Muscle layer of duodenum (tissue), 2 donors: ENCODE data around the gene RNF166.
A peak's percentile ranks its signal among the peaks of the same experiment; 100 is the strongest.

Source experiments
- H3K27ac ChIP-seq: one replicate; pipeline ENCODE4 v1.7.0; 2013; ENCODE audit warnings: mild to moderate bottlenecking, low read length
- H3K27me3 ChIP-seq: one replicate; pipeline ENCODE4 v1.7.0; 2013; ENCODE audit warnings: low read depth, mild to moderate bottlenecking, control low read depth, low read length
- H3K36me3 ChIP-seq, 2 donors: one replicate each; pipeline ENCODE4 v1.7.0; 2013; ENCODE audit warnings: low read length in 2 of 2, control low read depth in 1 of 2, mild to moderate bottlenecking in 1 of 2; ENCODE audit not compliant: insufficient read depth in 2 of 2, control insufficient read depth in 1 of 2
- H3K4me1 ChIP-seq, 2 donors: one replicate each; pipeline ENCODE4 v1.7.0; 2013; ENCODE audit warnings: low read length in 2 of 2, mild to moderate bottlenecking in 2 of 2, control low read depth in 1 of 2, moderate library complexity in 1 of 2; ENCODE audit not compliant: insufficient read depth in 2 of 2, control insufficient read depth in 1 of 2
- H3K4me3 ChIP-seq, 2 donors: one replicate each; pipeline ENCODE4 v1.7.0; 2013; ENCODE audit warnings: low read length in 2 of 2, low read depth in 1 of 2, mild to moderate bottlenecking in 1 of 2
- H3K9me3 ChIP-seq, 2 donors: one replicate each; pipeline ENCODE4 v1.7.0; 2013; ENCODE audit warnings: low read length in 2 of 2, control low read depth in 1 of 2, mild to moderate bottlenecking in 1 of 2; ENCODE audit not compliant: control insufficient read depth in 1 of 2
- donor health status: healthy.

Gene RNF166

DNA sequence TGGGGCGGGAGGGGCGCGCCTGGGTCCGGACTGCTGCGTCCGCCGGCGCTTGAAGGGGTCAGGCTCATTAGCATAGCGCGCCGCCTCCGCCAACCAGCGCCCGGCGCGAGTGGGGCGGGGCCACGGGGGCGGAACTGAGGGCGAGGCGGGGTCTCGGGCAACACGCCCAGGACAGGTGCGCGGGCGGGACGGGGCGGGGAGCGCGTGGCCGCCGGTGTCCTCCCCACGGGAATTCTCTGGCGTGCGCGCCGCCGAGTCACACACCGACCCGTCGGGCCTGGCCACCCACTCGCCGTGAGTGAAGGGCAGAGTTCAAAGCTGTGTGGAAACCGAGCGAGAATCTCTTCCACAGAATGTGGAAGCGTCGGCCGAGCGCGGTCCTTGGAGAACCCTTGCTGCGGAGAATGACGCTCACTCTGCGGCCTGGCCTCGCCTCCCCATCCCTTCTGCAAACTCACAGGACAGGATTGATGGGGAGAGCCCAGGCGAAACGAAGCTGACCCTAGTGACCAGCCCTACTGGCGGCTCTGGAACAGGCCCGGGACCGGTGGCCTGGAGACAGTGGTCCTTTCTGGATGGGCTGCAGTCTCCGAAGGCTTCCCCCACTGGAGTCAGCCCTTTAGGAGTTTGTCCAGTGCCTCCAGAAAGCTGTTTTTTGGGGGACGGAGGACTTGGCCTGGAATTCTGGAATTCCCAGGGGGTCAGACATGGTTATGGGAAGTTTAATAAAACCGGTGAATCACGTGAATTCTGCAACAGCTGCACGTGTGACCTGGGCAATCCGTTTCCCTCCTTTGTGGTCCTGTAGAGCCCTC is 19.6 kb downstream of the RNF166 start, which contains the start of gene SNAI3:
Gene SNAI3, minus strand, starts transcription at position 69 of the 815 bp plus-strand sequence. CDS start 101 bp downstream, outside the sequence.
- Histone ChIP-seq H3K36me3 (no peaks in the 10 kb centered on the region), H3K4me1 (peaks cover 0 to 29% of the 10 kb centered on the region in 2 donors), H3K27me3 (peaks cover 42% of the 10 kb centered on the region), H3K9me3 (no peaks in the 10 kb centered on the region), H3K27ac (no peak within 1 kb of the TSS), H3K4me3 (peak within 1 kb of the TSS; percentile 44 to 66)

- Histone ChIP-seq H3K4me3 (peak overlapping the region; percentile 44 to 66), H3K9me3 (no peaks in the 10 kb centered on the region), H3K36me3 (no peaks in the 10 kb centered on the region), H3K4me1 (peaks cover 0 to 27% of the 10 kb centered on the region in 2 donors), H3K27me3 (peaks cover 46% of the 10 kb centered on the region), H3K27ac (no peak overlapping the region)
These were observed 20.2 kb downstream of the RNF166 start for GRCh38 chr16:88686062-88686438.

DNA sequence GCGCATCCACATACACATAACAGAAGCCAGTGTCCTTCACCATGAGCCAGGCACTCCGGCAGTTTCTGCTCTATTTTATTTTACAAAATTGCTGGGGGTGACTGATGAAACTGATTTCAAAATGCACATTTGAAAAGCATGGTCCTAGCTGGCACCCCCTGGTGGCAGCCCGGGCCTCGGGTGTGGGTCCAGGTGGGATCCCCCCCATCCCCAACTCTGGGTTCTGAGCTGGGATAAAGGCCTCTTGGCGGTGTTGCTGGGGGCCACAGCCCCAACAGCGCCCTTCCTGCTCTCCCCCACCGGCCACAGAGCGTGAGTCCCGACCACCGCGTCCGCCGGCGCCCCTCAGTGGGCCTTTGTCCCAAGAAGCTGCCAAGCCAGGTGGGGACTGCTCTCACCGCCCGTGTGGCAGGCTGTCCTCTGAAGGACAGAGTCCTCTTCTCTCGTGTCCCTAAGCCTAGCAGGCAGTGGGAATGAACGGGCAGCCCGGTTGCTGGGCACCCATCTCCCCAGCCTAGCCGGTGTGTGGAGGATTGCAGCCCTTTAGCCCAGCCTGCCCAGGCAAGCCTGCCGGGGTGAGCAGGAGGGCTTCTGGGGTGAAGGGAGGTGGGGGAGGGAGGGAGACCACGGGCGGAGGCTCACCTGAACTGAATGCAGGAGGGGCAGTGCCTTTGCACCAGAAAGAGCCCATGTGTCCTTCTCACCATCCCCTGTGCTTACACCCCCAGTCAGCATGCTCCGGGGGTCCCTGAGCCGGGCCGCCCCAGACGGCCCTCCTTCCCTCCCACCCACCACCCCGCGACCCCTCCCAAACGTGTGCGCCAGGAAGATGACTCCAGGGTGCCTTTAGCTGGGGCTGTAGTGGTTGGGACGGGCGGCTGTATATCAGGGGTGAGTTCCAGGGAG is 20.8 kb downstream of the RNF166 start:
- Histone ChIP-seq H3K27ac (no peak overlapping the region), H3K4me3 (peak overlapping the region; percentile 44 to 66), H3K27me3 (peaks cover 40% of the 10 kb centered on the region), H3K36me3 (no peaks in the 10 kb centered on the region), H3K9me3 (no peaks in the 10 kb centered on the region), H3K4me1 (peaks cover 0 to 27% of the 10 kb centered on the region in 2 donors)

- no peaks in the 10 kb centered on the region for H3K36me3 ChIP-seq
- no peak overlapping the region for H3K4me3 ChIP-seq
- H3K4me1 ChIP-seq, result peaks cover 0 to 27% of the 10 kb centered on the region in 2 donors
- no peaks in the 10 kb centered on the region for H3K9me3 ChIP-seq
- H3K27me3 ChIP-seq, result peaks cover 39% of the 10 kb centered on the region
- no peak overlapping the region for H3K27ac ChIP-seq
These were observed 21.5 kb downstream of the RNF166 start for GRCh38 chr16:88684569-88685155.

DNA sequence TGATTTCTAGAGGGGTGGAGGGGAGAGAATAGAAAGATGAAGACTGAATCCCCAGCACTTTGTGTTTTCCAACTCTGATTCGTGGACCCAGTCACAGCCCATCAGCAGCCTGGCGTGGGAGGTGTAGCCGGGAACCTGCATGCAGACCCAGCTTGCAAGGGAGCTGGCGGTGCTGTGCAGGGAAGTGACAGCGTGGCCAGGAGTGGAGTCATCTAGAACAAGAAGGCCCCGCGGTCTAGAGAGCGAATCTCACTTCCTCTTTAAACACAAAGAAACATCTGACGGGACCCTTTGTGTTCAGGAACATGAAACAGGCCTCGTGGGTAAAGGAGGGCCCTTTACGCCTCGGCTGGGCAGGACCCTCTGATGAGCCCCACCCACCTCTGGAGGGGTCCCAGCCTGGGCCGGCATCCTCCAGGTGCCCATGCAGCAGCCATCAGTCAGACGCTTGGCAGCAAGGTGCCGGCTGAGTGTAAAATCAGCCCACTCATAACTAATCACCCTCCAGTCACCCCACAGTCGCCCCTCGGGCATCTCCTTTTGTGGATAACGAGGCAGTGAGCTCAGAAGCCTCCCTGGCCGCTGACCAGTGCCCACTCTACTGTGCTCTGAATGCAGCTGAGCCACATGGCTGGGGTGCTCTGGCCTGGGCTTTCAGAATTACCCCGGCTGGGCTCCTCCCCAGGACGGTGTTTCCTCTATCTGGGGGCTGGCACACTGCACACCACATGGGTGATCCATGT is 24.3 kb downstream of the RNF166 start:
- no peaks in the 10 kb centered on the region for H3K9me3 ChIP-seq
- H3K4me1 ChIP-seq, result peaks cover 0 to 24% of the 10 kb centered on the region in 2 donors
- peaks cover 28% of the 10 kb centered on the region for H3K27me3 ChIP-seq
- peak overlapping the region; percentile 31 for H3K27ac ChIP-seq
- H3K4me3 ChIP-seq, result no peak overlapping the region
- H3K36me3 ChIP-seq, result no peaks in the 10 kb centered on the region

GRCh38 chr16:88681084-88681680 is 25.0 kb downstream of the RNF166 start:
- peaks cover 28% of the 10 kb centered on the region for H3K27me3 ChIP-seq
- peaks cover 0 to 17% of the 10 kb centered on the region in 2 donors for H3K4me1 ChIP-seq
- no peaks in the 10 kb centered on the region for H3K9me3 ChIP-seq
- no peaks in the 10 kb centered on the region for H3K36me3 ChIP-seq
- H3K27ac ChIP-seq, result no peak overlapping the region
- no peak overlapping the region for H3K4me3 ChIP-seq

DNA sequence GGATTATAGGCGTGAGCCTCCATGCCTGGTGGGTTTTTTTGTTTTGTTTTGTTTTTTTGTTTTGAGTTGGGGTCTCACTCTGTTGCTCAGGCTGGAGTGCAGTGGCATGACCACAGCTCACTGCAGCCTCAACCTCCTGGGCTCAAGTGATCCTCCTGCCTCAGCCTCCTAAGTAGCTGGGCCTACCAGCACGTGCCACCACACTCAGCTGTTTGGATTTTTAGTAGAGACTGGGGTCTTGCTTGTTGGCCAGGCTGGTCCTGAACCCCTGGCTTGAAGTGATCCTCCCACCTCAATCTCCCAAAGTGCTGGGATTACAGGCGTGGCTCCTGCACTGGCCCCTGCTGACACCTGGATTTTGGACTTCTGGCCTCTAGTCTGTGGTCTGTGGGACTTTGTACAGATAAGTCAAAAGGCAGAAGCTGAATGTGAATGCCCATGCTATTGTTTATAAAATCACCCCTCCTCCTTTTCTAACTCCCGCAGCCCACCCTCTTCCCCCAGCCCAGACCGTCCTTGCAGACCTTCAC is 25.6 kb downstream of the RNF166 start:
- Histone ChIP-seq H3K9me3 (no peaks in the 10 kb centered on the region), H3K27me3 (peaks cover 28% of the 10 kb centered on the region), H3K4me1 (peaks cover 0 to 12% of the 10 kb centered on the region in 2 donors), H3K36me3 (no peaks in the 10 kb centered on the region), H3K4me3 (no peak overlapping the region), H3K27ac (no peak overlapping the region)

- peaks cover 0 to 7% of the 10 kb centered on the region in 2 donors for H3K4me1 ChIP-seq
These were observed 27.8 kb downstream of the RNF166 start for GRCh38 chr16:88678224-88678979.

GRCh38 chr16:88677721-88678120 is 28.5 kb downstream of the RNF166 start:
- no peaks in the 10 kb centered on the region for H3K9me3 ChIP-seq
- peaks cover 13% of the 10 kb centered on the region for H3K27me3 ChIP-seq
- H3K4me1 ChIP-seq, result peaks cover 0 to 7% of the 10 kb centered on the region in 2 donors
- no peaks in the 10 kb centered on the region for H3K36me3 ChIP-seq
- H3K4me3 ChIP-seq, result no peak overlapping the region
- no peak overlapping the region for H3K27ac ChIP-seq

More at GRCh38 chr16:88678224-88678979, 27.8 kb downstream of the RNF166 start:
- Histone ChIP-seq H3K4me3 (no peak overlapping the region), H3K36me3 (no peaks in the 10 kb centered on the region), H3K27ac (no peak overlapping the region), H3K27me3 (peaks cover 13% of the 10 kb centered on the region), H3K9me3 (no peaks in the 10 kb centered on the region)
